Central memory CD4-positive, alpha-beta T cell (primary cell): ENCODE results near the gene NPAS3.

Experiments
- DNase-seq: peaks from one replicate; pipeline ENCODE4 v3.0.0; 2022

The NPAS3 gene

GRCh38 chr14:33691907-33692306, 753.2 kb downstream of the NPAS3 start:
- no peak for DNase-seq

- DNase-seq: no peak
Measured at GRCh38 chr14:33692762-33693161, 754.1 kb downstream of the NPAS3 start.

GRCh38 chr14:33693237-33693636, 754.6 kb downstream of the NPAS3 start:
- DNase-seq: no peak

- no peak for DNase-seq
Measured at GRCh38 chr14:33696165-33696564, 757.5 kb downstream of the NPAS3 start.

- no peak for DNase-seq
Measured at GRCh38 chr14:33699300-33699983, 760.8 kb downstream of the NPAS3 start.

GRCh38 chr14:33700052-33700451, 761.4 kb downstream of the NPAS3 start:
- DNase-seq: no peak

GRCh38 chr14:33702293-33702692, 763.6 kb downstream of the NPAS3 start:
- DNase-seq: no peak

GRCh38 chr14:33704481-33704880, 765.8 kb downstream of the NPAS3 start:
- no peak for DNase-seq

- no peak for DNase-seq
Measured at GRCh38 chr14:33705490-33705889, 766.8 kb downstream of the NPAS3 start.

GRCh38 chr14:33707716-33708115, 769.0 kb downstream of the NPAS3 start:
- DNase-seq: no peak

- DNase-seq: no peak
Measured at GRCh38 chr14:33709283-33709682, 770.6 kb downstream of the NPAS3 start.

GRCh38 chr14:33709711-33710110, 771.0 kb downstream of the NPAS3 start:
- no peak for DNase-seq

GRCh38 chr14:33710273-33710672, 771.6 kb downstream of the NPAS3 start:
- no peak for DNase-seq

GRCh38 chr14:33711194-33711593, 772.5 kb downstream of the NPAS3 start:
- no peak for DNase-seq

GRCh38 chr14:33711811-33712216, 773.1 kb downstream of the NPAS3 start:
- DNase-seq: no peak

GRCh38 chr14:33714527-33715226, 776.0 kb downstream of the NPAS3 start:
- DNase-seq: no peak

- no peak for DNase-seq
Measured at GRCh38 chr14:33715227-33715528, 776.5 kb downstream of the NPAS3 start.

- DNase-seq: no peak
Measured at GRCh38 chr14:33716921-33717320, 778.2 kb downstream of the NPAS3 start.

GRCh38 chr14:33717866-33718265, 779.2 kb downstream of the NPAS3 start:
- no peak for DNase-seq

- DNase-seq: no peak
Measured at GRCh38 chr14:33720284-33720787, 781.7 kb downstream of the NPAS3 start.

GRCh38 chr14:33726685-33727084, 788.0 kb downstream of the NPAS3 start:
- no peak for DNase-seq

GRCh38 chr14:33727606-33728005, 788.9 kb downstream of the NPAS3 start:
- no peak for DNase-seq

GRCh38 chr14:33728010-33728498, 789.4 kb downstream of the NPAS3 start:
- no peak for DNase-seq

GRCh38 chr14:33730156-33730555, 791.5 kb downstream of the NPAS3 start:
- no peak for DNase-seq
